Transverse colon (tissue), 4 donors: Measurements from ENCODE around the gene C1orf35. TPM values are rescaled to one million over a fixed set of nuclear protein-coding genes. Genes with fewer than 3 reads are reported as not detected.

ENCODE experiments used
- DNase-seq: peaks from one replicate; pipeline ENCODE4 v3.0.0-alpha.2; 2019
- H3K27ac ChIP-seq, 4 donors: fragments of 200-600 bp; sonication (generic); 2 replicates each; pipeline ENCODE4 v1.5.1; 2016 to 2018; ENCODE audit warnings: inconsistent platforms in 4 of 4
- H3K27me3 ChIP-seq: fragments of 200-600 bp; sonication (generic); 2 replicates; pipeline ENCODE4 v1.5.1; 2017; ENCODE audit warnings: inconsistent platforms
- H3K36me3 ChIP-seq, 4 donors: fragments of 200-600 bp; sonication (generic); 2 replicates each; pipeline ENCODE4 v1.5.1; 2017 to 2019; ENCODE audit warnings: inconsistent platforms in 4 of 4
- H3K4me1 ChIP-seq, 4 donors: fragments of 200-600 bp; sonication (generic); 2 replicates each; pipeline ENCODE4 v1.5.1; 2017 to 2020; ENCODE audit warnings: inconsistent platforms in 4 of 4
- H3K4me3 ChIP-seq, 4 donors: fragments of 200-600 bp; sonication (generic); 1 replicate in 1 of 4; 2 replicates in 3 of 4; pipeline versions ENCODE4 v1.5.1 to v1.6.1; 2017 to 2019; ENCODE audit warnings: inconsistent platforms in 4 of 4
- H3K9me3 ChIP-seq, 2 donors: fragments of 200-600 bp; sonication (generic); 2 replicates each; pipeline ENCODE4 v1.5.1; 2017 to 2019; ENCODE audit warnings: inconsistent platforms in 2 of 2
- EP300 ChIP-seq: sonication (generic); formaldehyde crosslinking; IDR thresholded peaks from one replicate; pipeline ENCODE4 v1.6.1; 2017; ENCODE audit warnings: antibody characterized with exemption, low read depth
- POLR2A ChIP-seq: fragments of 450-650 bp; IDR thresholded peaks from one replicate; pipeline ENCODE4 v1.6.1; 2016; ENCODE audit warnings: antibody characterized with exemption, mild to moderate bottlenecking, moderate library complexity
- POLR2AphosphoS5 ChIP-seq, 3 donors: sonication (generic); formaldehyde crosslinking; IDR thresholded peaks; one replicate each; pipeline ENCODE4 v1.6.1; 2016; ENCODE audit warnings: antibody characterized with exemption in 3 of 3
- WGBS, 2 donors: methylation state at CpG; one replicate each; pipeline ENCODE4 v1.1.5; 2018; ENCODE audit warnings: low coverage in 1 of 2; 5-methylcytosine and 5-hydroxymethylcytosine counted together
- in situ Hi-C, 4 donors: fragments of 200-750 bp; cut with MboI; loops; one replicate each; pipeline versions ENCODE4 v1.15.0 to v1.15.1; 2017; ENCODE audit warnings: low sequenced_read_pairs in 3 of 4, low pct_ligation_motif_present in 1 of 4, low pct_unique_long_range_greater_than_20kb in 1 of 4
- intact Hi-C: fragments of 100-400 bp; cut with DNase I; formaldehyde crosslinking; loops from one replicate; pipeline ENCODE4 v1.15.1; 2023; ENCODE audit warnings: low total_unique reads
- total RNA-seq, 4 donors: library from RNA; depleted of rRNA; stranded (reverse); fragments of >200 nt; gene quantifications; one replicate each; pipeline ENCODE4 v1.1.0, GENCODE V29; 2016
- TF ChIP-seq, protein P1 (sequence below), 5 experiments: fragments of 200-600 bp in 3 of 5; fragments of 450-650 bp in 2 of 5; sonication (generic) in 3 of 5; IDR thresholded peaks; 1 replicate in 2 of 5; 2 replicates in 3 of 5; pipeline ENCODE4 v1.5.1; 2016 to 2017; ENCODE audit warnings: antibody characterized with exemption in 5 of 5, inconsistent platforms in 3 of 5, mild to moderate bottlenecking in 2 of 5, moderate library complexity in 1 of 5

Gene C1orf35
- total RNA-seq, 4 donors from 2014 or later, result 11.6 to 17.1 (median 15.7) TPM

DNA sequence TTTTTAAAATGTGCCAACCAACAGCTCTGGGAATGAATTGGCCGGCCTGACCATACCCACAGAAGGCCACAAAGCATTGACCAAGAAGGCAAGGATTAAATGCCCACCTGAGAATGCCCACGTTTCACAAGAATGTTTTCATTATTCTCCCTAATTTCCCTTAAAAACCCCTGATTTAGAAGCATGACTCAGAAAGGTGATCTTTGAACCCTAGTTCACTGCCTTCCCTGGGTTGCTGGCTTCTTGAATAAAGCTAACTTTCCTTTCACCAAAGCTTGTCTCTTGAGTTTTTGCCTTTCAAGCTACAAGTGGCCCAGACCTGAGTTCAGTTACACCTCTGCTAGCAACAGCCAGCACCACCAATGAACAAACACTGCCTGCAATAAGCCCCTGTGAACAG is 20.4 kb upstream of the C1orf35 start:
- intact Hi-C loops (no loop called here), in situ Hi-C loops (loop anchor here in 1 of 4 donors (10.0 kb wide), 1 partner anchor 51 kb away; no protein-coding TSS in a partner anchor)
- Histone ChIP-seq H3K27ac (no peak overlapping the region), H3K4me3 (no peak overlapping the region), H3K27me3 (no peaks in the 10 kb centered on the region), H3K9me3 (no peaks in the 10 kb centered on the region), H3K4me1 (no peaks in the 10 kb centered on the region), H3K36me3 (no peaks in the 10 kb centered on the region)
- TF ChIP-seq POLR2AphosphoS5 (IDR thresholded peaks at IDR 0.05) (no peak), POLR2A (no peak), EP300 (no peak)
- TF ChIP-seq, protein P1, sequence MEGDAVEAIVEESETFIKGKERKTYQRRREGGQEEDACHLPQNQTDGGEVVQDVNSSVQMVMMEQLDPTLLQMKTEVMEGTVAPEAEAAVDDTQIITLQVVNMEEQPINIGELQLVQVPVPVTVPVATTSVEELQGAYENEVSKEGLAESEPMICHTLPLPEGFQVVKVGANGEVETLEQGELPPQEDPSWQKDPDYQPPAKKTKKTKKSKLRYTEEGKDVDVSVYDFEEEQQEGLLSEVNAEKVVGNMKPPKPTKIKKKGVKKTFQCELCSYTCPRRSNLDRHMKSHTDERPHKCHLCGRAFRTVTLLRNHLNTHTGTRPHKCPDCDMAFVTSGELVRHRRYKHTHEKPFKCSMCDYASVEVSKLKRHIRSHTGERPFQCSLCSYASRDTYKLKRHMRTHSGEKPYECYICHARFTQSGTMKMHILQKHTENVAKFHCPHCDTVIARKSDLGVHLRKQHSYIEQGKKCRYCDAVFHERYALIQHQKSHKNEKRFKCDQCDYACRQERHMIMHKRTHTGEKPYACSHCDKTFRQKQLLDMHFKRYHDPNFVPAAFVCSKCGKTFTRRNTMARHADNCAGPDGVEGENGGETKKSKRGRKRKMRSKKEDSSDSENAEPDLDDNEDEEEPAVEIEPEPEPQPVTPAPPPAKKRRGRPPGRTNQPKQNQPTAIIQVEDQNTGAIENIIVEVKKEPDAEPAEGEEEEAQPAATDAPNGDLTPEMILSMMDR (IDR thresholded peaks at IDR 0.05), result no peak
- DNase-seq, result no peak
- WGBS, 2 donors, result 57% methylated on average over 2 of the region's 2 CpGs; no CpG with 5 or more reads in 1 of the 2 donors

DNA sequence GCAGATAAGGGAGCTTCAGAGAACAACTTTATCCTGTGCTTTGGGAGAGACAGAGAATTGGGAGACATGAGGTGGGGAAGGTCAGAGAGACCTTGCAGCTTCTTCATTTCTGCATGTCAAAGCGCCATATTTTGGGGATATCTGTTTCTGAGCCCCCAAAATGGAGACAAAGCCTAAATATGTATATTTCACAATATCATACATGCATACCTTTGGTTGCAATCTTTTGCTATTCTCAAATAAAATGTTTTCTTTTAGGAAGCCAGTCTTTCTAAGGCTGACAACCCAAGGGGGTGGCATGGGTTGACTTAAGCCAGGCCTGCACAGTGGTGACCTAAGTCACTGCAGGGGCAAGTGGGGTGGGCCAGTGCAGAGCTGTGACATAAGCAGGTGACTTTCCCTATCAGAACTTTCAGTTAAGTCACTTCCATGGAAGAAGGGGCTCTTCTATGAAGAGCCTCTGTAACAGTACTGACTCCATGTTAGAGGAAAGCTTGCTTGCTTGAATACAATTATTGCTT is 19.9 kb upstream of the C1orf35 start:
- no peak for TF ChIP-seq EP300
- no peak for TF ChIP-seq POLR2AphosphoS5 (IDR thresholded peaks at IDR 0.05)
- no peak for TF ChIP-seq POLR2A
- TF ChIP-seq, protein P1 (IDR thresholded peaks at IDR 0.05), result no peak
- intact Hi-C loops, result no loop called here
- Histone ChIP-seq H3K27me3 (no peaks in the 10 kb centered on the region), H3K27ac (no peak overlapping the region), H3K36me3 (no peaks in the 10 kb centered on the region), H3K4me1 (no peaks in the 10 kb centered on the region), H3K4me3 (no peak overlapping the region), H3K9me3 (no peaks in the 10 kb centered on the region)
- in situ Hi-C loops, result loop anchor here in 1 of 4 donors (10.0 kb wide), 1 partner anchor 52 kb away; no protein-coding TSS in a partner anchor
- 79 to 86% methylated on average over 1 of the region's 1 CpG for WGBS, 2 donors
- DNase-seq, result no peak

DNA sequence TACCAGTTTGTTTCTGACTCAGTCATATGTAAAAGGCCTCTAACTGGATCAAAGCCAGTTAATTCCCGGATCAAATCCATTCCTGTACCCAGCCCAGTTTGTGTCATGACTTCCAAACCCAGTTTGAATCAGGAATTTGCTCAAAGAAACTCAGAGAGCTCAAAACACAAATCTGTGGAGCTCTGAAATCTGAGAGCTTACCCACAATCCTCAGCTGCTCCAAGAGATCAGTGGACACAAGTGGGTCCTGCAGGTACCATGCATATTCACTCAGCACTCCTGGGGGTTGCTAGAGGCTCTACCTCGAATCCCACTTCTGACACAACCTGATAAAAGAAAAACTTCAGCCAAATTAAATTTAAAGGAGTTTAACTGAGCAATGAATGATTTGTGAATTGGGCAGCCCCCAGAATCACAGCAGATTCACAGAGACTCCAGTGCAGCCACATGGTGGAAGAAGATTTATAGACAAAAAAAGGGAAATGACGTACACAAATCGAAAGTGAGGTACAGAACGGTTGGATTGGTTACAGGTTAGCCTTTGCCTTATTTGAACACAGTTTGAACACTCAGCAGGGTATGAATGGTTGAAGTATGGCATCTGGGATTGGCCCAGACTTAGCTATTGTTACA is 17.8 kb upstream of the C1orf35 start:
- no peak overlapping the region for H3K4me3 ChIP-seq
- H3K9me3 ChIP-seq, result no peaks in the 10 kb centered on the region
- no peaks in the 10 kb centered on the region for H3K4me1 ChIP-seq
- no peaks in the 10 kb centered on the region for H3K27me3 ChIP-seq
- WGBS, 2 donors, result 63 to 64% methylated on average over 5 of the region's 5 CpGs
- H3K36me3 ChIP-seq, result no peaks in the 10 kb centered on the region
- no peak overlapping the region for H3K27ac ChIP-seq
- DNase-seq, result no peak
- intact Hi-C loops (no loop called here), in situ Hi-C loops (loop anchor here in 1 of 4 donors (10.0 kb wide), 1 partner anchor 54 kb away; no protein-coding TSS in a partner anchor)
- TF ChIP-seq EP300, result no peak
- no peak for TF ChIP-seq POLR2A
- TF ChIP-seq, protein P1 (IDR thresholded peaks at IDR 0.05), result no peak
- TF ChIP-seq POLR2AphosphoS5 (IDR thresholded peaks at IDR 0.05), result no peak

DNA sequence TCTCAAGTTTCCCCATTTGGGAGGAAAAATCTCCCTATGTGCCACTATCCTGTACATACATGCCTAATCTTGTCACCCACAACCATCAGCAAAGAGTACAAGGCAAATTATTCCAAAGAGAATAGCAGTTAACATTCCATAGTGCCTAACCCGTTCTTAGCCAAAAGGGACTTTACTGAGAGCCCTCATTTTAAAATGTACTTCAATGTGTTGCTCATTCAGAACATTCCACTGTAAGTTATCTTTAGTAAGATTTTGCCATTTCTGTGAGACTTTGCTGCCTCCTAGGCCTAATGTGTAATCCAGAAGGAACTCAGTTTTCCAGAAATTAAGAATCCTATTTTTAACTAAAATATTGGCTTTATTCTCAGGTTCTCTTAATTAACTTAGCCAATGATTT is 17.2 kb upstream of the C1orf35 start:
- in situ Hi-C loops, result loop anchor here in 1 of 4 donors (10.0 kb wide), 1 partner anchor 54 kb away; no protein-coding TSS in a partner anchor
- TF ChIP-seq, protein P1 (IDR thresholded peaks at IDR 0.05), result no peak
- Histone ChIP-seq H3K9me3 (no peaks in the 10 kb centered on the region), H3K4me3 (no peak overlapping the region), H3K36me3 (no peaks in the 10 kb centered on the region), H3K4me1 (no peaks in the 10 kb centered on the region), H3K27ac (no peak overlapping the region), H3K27me3 (no peaks in the 10 kb centered on the region)
- WGBS, 2 donors, result 75 to 82% methylated on average over 1 of the region's 1 CpG
- DNase-seq, result no peak
- intact Hi-C loops, result no loop called here
